Putamen (tissue), 1 donor: Measurements from ENCODE around the gene IGF1R.

Source experiments
- DNase-seq: peaks from one replicate; pipeline ENCODE4 v3.0.0-alpha.2; 2016; ENCODE audit warnings: low spot score

The IGF1R gene

GRCh38 chr15:98884894-98885293 lies 236.6 kb downstream of the IGF1R start:
- DNase-seq, result no peak

DNA sequence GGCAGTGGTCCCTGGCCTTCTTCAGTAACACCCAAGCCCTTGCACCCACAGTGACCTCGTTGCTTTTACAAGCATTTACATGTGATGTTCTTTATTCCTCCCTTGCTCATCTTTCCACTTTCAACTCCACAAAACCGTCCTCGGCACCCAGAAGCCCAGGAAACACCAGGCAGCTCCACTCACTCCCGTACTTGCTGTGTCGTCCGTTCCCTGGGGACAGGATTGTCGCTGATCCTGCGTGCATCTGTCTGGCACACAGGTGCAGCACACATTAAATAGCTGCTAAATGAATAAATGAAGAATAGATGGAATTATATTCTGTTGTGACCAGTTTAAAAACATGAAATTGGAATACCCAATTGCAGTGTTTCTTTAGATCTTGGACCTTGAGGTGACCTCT lies 239.6 kb downstream of the IGF1R start:
- no peak for DNase-seq

DNA sequence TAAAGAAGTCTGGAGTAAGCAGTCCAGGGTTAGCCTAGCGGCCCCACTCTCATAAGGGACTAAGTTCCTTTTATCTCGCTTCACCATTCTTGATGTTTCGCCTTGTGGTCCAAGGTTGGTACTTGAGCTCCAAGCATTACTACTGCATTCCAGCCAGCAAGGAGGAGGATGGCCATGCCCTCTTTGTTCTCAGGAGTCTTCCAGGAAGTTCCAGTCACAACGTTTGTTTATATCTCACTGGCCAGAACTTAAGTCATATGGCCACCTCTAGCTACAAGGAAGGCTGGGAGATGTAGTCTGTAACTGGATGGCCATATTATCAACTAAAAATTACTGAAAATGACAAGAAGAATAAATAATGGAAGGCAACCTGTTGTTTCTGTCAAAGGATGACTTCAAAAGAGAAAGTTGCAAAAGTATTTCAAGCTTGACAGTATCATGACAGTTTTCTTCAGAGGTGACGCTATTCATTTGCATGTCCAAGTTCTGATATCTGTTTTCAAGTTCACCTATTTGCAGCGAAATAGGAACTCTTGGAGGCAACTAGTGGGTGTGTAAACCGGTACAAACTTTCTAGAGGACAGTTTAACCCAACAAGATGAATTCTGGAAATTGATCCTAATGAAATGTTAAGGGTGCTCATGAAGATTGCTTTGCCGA lies 240.6 kb downstream of the IGF1R start:
- no peak for DNase-seq

DNA sequence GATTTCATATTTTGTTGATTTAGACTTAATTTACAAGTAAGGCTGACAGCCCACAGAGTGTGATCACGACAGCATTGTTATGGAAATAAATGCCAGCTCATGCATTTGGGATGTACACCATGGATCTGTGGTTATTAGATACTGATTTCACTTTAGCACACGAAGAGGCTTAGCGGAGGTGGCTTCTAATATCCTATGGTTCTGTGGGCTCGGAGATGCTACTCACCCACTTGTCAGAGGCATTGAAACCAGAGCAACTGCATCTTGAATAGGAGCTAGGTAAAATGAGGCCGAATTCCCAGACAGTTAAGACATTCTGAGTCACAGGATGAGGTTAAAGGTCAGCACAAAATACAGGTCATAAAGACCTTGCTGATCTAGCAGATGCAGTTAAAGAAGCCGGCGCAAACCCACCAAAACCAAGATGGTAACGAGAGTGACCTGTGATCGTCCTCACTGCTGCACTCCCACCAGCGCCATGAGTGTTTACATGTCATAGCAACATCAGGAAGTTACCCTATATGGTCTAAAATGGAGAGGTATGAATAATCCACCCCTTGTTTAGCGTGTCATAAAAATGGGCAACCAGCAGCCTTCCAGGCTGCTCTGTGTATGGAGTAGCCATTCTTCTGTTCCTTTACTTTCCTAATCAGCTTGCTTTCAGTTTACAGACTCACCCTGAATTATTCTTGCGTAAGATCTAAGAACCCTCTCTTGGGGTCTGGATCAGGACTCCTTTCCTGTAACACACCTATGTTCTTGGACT lies 241.8 kb downstream of the IGF1R start:
- no peak for DNase-seq

DNA sequence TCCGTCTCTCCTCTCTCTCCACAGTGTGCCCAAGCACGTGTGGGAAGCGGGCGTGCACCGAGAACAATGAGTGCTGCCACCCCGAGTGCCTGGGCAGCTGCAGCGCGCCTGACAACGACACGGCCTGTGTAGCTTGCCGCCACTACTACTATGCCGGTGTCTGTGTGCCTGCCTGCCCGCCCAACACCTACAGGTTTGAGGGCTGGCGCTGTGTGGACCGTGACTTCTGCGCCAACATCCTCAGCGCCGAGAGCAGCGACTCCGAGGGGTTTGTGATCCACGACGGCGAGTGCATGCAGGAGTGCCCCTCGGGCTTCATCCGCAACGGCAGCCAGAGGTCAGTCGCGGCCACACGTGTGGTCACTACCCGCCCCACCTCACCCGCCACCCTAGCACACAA lies 243.0 kb downstream of the IGF1R start:
- no peak for DNase-seq

GRCh38 chr15:98893401-98893800 lies 245.1 kb downstream of the IGF1R start:
- DNase-seq, result no peak

- DNase-seq, result no peak
Observed at GRCh38 chr15:98894312-98894711, 246.0 kb downstream of the IGF1R start.

- DNase-seq, result no peak
Observed at GRCh38 chr15:98896002-98896721, 247.8 kb downstream of the IGF1R start.

DNA sequence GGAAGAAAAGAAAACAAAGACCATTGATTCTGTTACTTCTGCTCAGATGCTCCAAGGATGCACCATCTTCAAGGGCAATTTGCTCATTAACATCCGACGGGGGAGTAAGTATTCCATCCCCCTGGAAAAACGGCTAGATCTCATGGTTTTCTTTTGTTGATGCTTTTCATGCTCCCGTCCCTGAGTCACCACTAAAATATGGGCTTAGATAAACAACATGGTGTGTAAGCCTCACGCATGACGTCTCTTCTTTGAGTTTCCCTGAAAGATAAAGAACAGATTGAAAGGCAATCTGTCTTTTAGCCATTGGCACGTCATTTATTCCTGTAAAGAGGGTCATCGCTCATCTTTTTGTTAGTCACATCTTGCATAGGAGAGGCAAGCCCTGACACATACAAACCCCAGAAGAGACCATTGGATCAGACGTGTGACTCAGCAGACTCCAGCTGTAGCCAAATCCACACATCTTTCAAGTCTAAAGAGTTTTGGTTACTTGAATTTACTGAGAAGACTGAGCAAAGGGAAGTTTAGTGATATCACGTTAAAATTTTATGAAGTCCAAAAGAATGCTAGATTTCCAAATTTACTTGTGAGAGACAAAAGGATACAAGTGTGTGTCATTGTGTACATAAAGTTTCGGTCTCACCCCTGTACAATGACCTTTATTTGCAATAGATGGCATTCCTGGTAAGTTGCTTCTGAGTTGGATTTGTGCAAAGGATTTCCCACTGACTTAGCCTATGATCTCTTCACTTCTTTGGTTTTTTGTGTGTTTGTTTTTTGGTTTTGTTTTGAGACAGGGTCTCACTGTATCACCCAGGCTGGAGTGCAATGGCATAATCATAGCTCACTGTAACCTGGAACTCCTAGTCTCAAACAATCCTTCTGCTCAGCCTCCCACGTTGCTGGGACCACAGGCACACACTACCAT lies 248.7 kb downstream of the IGF1R start:
- no peak for DNase-seq

DNA sequence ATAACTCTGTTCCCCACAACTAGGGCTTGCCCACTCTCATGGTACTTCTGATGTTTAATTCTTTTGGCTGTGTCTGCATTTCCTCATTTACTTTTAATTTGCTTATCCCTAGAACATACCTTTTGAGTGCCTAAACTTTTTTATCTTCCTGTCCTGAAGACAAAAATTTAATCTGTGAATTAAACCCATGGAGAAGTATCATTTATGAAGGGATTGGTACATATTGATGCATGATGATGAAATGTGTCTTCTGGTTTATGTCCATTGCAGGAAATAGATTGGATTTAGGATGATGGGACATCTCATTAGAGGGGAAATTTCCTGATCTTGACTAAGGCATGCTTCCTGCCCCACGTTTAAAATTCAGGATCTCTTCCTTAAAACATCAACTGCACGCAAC lies 249.8 kb downstream of the IGF1R start:
- DNase-seq, result no peak

DNA sequence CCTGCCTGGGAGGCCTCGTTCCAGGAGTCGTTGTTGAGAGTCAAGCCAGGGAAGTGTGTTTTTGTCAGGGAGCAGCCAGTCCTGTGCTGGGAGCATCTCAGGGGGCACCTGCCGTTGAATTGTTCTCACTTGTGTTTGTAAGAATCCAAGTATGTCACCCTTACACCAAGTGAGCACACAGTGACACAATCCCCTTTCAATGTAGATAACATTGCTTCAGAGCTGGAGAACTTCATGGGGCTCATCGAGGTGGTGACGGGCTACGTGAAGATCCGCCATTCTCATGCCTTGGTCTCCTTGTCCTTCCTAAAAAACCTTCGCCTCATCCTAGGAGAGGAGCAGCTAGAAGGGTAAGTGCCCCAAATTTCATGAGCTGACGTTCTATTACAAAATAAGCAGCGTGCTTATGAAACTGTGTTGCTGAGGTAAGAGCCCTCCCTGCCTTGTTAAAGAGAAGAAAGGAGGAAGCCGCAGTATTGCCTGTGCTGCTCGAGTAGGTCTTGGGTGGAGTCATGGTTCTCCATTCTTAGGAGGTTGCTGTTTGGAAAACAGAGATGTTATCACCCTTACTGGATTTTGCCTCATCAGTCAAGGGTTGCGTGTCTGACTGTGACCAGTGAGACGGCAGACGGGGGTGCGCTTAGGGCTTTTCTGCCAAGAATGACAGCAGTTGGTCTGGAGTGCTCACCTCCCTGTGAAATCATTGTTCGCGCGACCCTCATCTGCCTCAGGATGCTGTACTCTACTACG lies 251.1 kb downstream of the IGF1R start:
- no peak for DNase-seq

GRCh38 chr15:98900356-98900755 lies 252.0 kb downstream of the IGF1R start:
- DNase-seq, result no peak

- no peak for DNase-seq
Observed at GRCh38 chr15:98901434-98902072, 253.2 kb downstream of the IGF1R start.

DNA sequence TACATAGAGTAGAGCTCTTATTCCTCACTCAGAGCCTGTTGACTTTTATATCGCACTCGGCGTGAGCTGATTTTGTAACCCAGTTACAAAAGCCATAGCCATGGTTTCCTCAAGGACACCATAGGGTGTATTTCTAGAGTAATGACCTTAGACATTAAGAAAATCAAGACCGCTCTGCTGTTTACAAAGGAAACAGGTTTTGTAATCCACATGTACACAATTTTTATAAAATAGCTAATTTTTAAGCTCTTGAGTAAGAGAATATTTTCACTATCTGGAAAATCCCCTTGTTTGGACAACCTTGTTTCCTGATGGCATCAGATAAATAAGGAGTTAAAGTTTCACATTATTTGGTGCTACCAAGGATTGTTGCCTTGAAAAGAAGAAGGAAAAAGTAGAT lies 254.6 kb downstream of the IGF1R start:
- no peak for DNase-seq

GRCh38 chr15:98903377-98904018 lies 255.2 kb downstream of the IGF1R start:
- DNase-seq, result no peak

- DNase-seq, result peak; percentile 66
Observed at GRCh38 chr15:98904544-98904943, 256.2 kb downstream of the IGF1R start.

DNA sequence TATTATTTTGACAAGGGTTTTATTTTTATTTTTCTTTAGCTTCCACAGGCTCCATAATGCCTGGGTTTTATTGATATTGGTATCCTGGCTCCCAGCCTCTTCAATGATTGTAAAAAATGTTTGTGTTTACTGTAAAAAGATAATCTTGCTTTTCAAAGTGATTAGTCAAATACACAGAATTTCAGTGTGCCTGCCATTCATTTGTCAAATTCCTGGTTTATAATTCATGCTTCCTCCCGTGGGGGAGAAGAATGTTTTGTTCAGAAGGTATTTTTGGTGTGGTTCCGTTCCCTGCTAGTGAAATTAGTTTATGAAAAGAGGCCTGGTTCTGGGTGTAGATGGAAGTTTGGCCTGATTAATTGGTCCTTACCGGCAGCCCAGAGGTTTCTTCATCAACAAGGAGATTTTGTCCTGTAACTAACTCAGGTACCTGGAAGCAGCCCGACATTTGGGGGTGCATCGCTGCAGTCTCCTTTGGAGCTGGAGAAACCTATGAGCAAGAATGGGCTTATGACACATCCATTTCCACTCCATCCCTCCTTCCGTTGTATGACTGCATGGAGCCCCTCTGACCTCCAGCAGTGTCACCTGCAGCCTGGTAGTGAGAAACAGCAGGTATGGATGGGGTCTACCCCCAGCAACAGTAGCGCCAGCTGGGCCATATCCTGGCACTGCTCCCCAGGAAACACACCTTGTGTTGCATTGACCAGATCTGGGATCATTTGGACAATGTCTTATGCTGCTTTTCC lies 257.8 kb downstream of the IGF1R start:
- no peak for DNase-seq

DNA sequence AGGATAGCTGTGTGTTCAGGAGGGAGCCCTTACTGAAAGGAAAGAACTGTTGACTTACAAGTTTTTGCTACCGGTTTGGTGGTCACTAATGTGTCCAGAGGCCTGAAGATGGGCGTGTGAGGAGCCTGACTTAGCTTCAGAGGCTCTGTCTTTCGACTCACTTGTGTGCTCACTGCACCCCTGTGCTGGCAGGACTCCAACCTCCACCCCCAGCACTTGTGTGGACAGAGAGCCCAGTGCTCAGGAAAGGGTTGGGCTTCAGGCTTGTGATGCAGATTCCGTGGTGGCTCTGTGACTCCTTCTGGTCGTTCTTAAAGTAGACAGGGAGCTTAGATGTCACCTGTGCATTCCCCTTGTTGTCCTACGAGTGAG lies 258.4 kb downstream of the IGF1R start:
- DNase-seq, result no peak

- DNase-seq, result no peak
Observed at GRCh38 chr15:98907927-98908471, 259.7 kb downstream of the IGF1R start.
